ENCODE data around the gene RAB5A.

GRCh38 chr3:19903649-19904048 lies 43.2 kb upstream of the RAB5A start:
- TF ChIP-seq CTCF (IDR thresholded peaks at IDR 0.05; ENCODE audit: low read depth, low read length) (no peak), MAX (IDR thresholded peaks at IDR 0.05; ENCODE audit: low read depth, low read length) (no peak), POLR2A (IDR thresholded peaks at IDR 0.05; ENCODE audit: extremely low read depth, insufficient read length) (no peak)

Data from NB4 (cell line).